ENCODE measurements around the gene CACNA2D3. TPM values are rescaled to one million over a fixed set of nuclear protein-coding genes. Genes with fewer than 3 reads are reported as not detected.
A peak's percentile ranks its signal among the peaks of the same experiment; 100 is the strongest.
"Not testable (repeated sequence)": the region's sequence is repeated elsewhere in the genome, so short reads cannot be mapped to it uniquely, and the experiment has no call there.

Gene CACNA2D3
- total RNA-seq, 1 experiment from 2014 or later, result not detected

GRCh38 chr3:54628888-54629441, 506.6 kb downstream of the CACNA2D3 start:
- DNase-seq (peak; percentile 10), ATAC-seq (no peak)
- Histone ChIP-seq H3K27ac (ENCODE audit: low read length) (no peak overlapping the region), H3K36me3 (ENCODE audit: low read depth, low read length) (no peaks in the 10 kb centered on the region), H3F3A (ENCODE audit: low read length, unreplicated experiment) (no peaks in the 10 kb centered on the region), H3K27me3 (ENCODE audit: low read length) (peaks cover 24% of the 10 kb centered on the region), H4K20me1 (ENCODE audit: low read length) (no peaks in the 10 kb centered on the region), H3K4me3 (ENCODE audit: low read length) (no peak overlapping the region), H3K9me2 (replicated peaks; ENCODE audit: low read length) (no peaks in the 10 kb centered on the region), H3K79me2 (ENCODE audit: low read length) (no peaks in the 10 kb centered on the region), H2AFZ (ENCODE audit: low read length) (no peak overlapping the region), H3K9me3 (ENCODE audit: low read length) (no peaks in the 10 kb centered on the region), H3K4me1 (ENCODE audit: insufficient read depth, low read length) (no peaks in the 10 kb centered on the region), H3K4me2 (ENCODE audit: low read length) (no peak overlapping the region), H3K9ac (ENCODE audit: low read length) (no peak overlapping the region)
- TF ChIP-seq EZH2phosphoT487 (IDR thresholded peaks at IDR 0.05; ENCODE audit: borderline replicate concordance, low read length) (no peak), EZH2 (IDR thresholded peaks at IDR 0.05; ENCODE audit: low read length, unreplicated experiment) (no peak), CTCF (conservative IDR thresholded peaks at IDR 0.05; ENCODE audit: low read depth, low read length) (no peak)
- CTCF ChIA-PET, result no interaction called here
- BruUV-seq (replicated peaks), result no TSS peak
- intact Hi-C loops (cut with micrococcal nuclease), result no loop called here
- POLR2A ChIA-PET (ENCODE audit: unreplicated experiment), result no interaction called here

GRCh38 chr3:54630101-54630623, 507.8 kb downstream of the CACNA2D3 start:
- no peak overlapping the region for H2AFZ ChIP-seq (ENCODE audit: low read length)
- POLR2A ChIA-PET (ENCODE audit: unreplicated experiment), result no interaction called here
- no peaks in the 10 kb centered on the region for H3F3A ChIP-seq (ENCODE audit: low read length, unreplicated experiment)
- no peaks in the 10 kb centered on the region for H3K9me2 ChIP-seq (replicated peaks; ENCODE audit: low read length)
- no peak overlapping the region for H3K4me2 ChIP-seq (ENCODE audit: low read length)
- H3K27ac ChIP-seq (ENCODE audit: low read length), result no peak overlapping the region
- H3K27me3 ChIP-seq (ENCODE audit: low read length), result peaks cover 24% of the 10 kb centered on the region
- ATAC-seq, result no peak
- CTCF ChIA-PET, result no interaction called here
- H3K79me2 ChIP-seq (ENCODE audit: low read length), result no peaks in the 10 kb centered on the region
- H3K4me3 ChIP-seq (ENCODE audit: low read length), result no peak overlapping the region
- TF ChIP-seq CTCF (conservative IDR thresholded peaks at IDR 0.05; ENCODE audit: low read depth, low read length), result no peak
- DNase-seq, result no peak
- no peaks in the 10 kb centered on the region for H3K36me3 ChIP-seq (ENCODE audit: low read depth, low read length)
- intact Hi-C loops (cut with micrococcal nuclease), result no loop called here
- no peaks in the 10 kb centered on the region for H3K4me1 ChIP-seq (ENCODE audit: insufficient read depth, low read length)
- H3K9ac ChIP-seq (ENCODE audit: low read length), result no peak overlapping the region
- BruUV-seq (replicated peaks), result no TSS peak
- no peaks in the 10 kb centered on the region for H3K9me3 ChIP-seq (ENCODE audit: low read length)
- H4K20me1 ChIP-seq (ENCODE audit: low read length), result no peaks in the 10 kb centered on the region

GRCh38 chr3:54631001-54631400, 508.6 kb downstream of the CACNA2D3 start:
- H3K36me3 ChIP-seq (ENCODE audit: low read depth, low read length); ATAC-seq; H3K27ac ChIP-seq (ENCODE audit: low read length); H3F3A ChIP-seq (ENCODE audit: low read length, unreplicated experiment); BruUV-seq (replicated peaks); DNase-seq; H3K9me2 ChIP-seq (replicated peaks; ENCODE audit: low read length); H3K79me2 ChIP-seq (ENCODE audit: low read length); H3K9ac ChIP-seq (ENCODE audit: low read length); H2AFZ ChIP-seq (ENCODE audit: low read length); intact Hi-C loops (cut with micrococcal nuclease); POLR2A ChIA-PET (ENCODE audit: unreplicated experiment); H3K9me3 ChIP-seq (ENCODE audit: low read length); CTCF ChIA-PET; H3K4me1 ChIP-seq (ENCODE audit: insufficient read depth, low read length); H3K4me2 ChIP-seq (ENCODE audit: low read length); H3K4me3 ChIP-seq (ENCODE audit: low read length); H4K20me1 ChIP-seq (ENCODE audit: low read length): not testable (repeated sequence)
- peaks cover 24% of the 10 kb centered on the region for H3K27me3 ChIP-seq (ENCODE audit: low read length)
